K562 (cell line): Measurements from ENCODE around the gene CEACAM20. TPM values are rescaled to one million over a fixed set of nuclear protein-coding genes. Genes with fewer than 3 reads are reported as not detected.
A peak's percentile ranks its signal among the peaks of the same experiment; 100 is the strongest.

ENCODE experiments used
- ADNP ChIP-seq: fragments of 200-800 bp; sonication (Bioruptor generic); IDR thresholded peaks from 2 replicates; pipeline ENCODE4 v1.6.1; 2016; ENCODE audit warnings: missing genetic modification characterization, missing compliant biosample characterization
- BACH1 ChIP-seq: fragments of 200-800 bp; sonication (Bioruptor generic); IDR thresholded peaks from 2 replicates; pipeline ENCODE4 v1.6.1; 2016; ENCODE audit warnings: missing genetic modification characterization, missing compliant biosample characterization
- CAMTA2 ChIP-seq: fragments of 250-450 bp; sonication (Bioruptor Pico); conservative IDR thresholded peaks from 2 replicates; pipeline ENCODE4 v1.5.1; 2022
- FOXA1 ChIP-seq: fragments of 450-650 bp; IDR thresholded peaks from 2 replicates; pipeline ENCODE4 v1.6.1; 2016; ENCODE audit warnings: mild to moderate bottlenecking, borderline replicate concordance
- HMG20B ChIP-seq: fragments of 250-450 bp; sonication (Bioruptor Pico); IDR thresholded peaks from 2 replicates; pipeline ENCODE4 v1.5.0; 2021; ENCODE audit warnings: mild to moderate bottlenecking
- ILK ChIP-seq: fragments of 450-650 bp; IDR thresholded peaks from 2 replicates; pipeline ENCODE4 v1.6.1; 2016; ENCODE audit warnings: missing genetic modification characterization, low read depth, mild to moderate bottlenecking, missing compliant biosample characterization, moderate library complexity, borderline replicate concordance
- KAT7 ChIP-seq: sonication (generic); formaldehyde crosslinking; IDR thresholded peaks from 2 replicates; pipeline ENCODE4 v1.8.0; 2022; ENCODE audit warnings: missing genetic modification reagents, mild to moderate bottlenecking, borderline replicate concordance
- KHSRP ChIP-seq: fragments of 450-650 bp; IDR thresholded peaks from 2 replicates; pipeline ENCODE4 v1.6.1; 2017
- NCOA4 ChIP-seq: fragments of 450-650 bp; IDR thresholded peaks from 2 replicates; pipeline ENCODE4 v1.6.1; 2018; ENCODE audit warnings: mild to moderate bottlenecking; ENCODE audit not compliant: partially characterized antibody
- NR2F6 ChIP-seq: fragments of 450-650 bp; formaldehyde crosslinking; IDR thresholded peaks from 2 replicates; pipeline ENCODE4 v1.4.0; 2020; ENCODE audit warnings: mild to moderate bottlenecking
- NR3C1 ChIP-seq: sonication (generic); formaldehyde crosslinking; IDR thresholded peaks from 2 replicates; pipeline ENCODE4 v1.8.1; 2022; ENCODE audit warnings: missing genetic modification reagents
- RBM14 ChIP-seq: fragments of 200-400 bp; formaldehyde crosslinking; IDR thresholded peaks from 2 replicates; pipeline ENCODE4 v1.6.1; 2018; ENCODE audit warnings: low read depth, mild to moderate bottlenecking, low read length, moderate library complexity, borderline replicate concordance; ENCODE audit not compliant: insufficient read depth
- TRIM28 ChIP-seq: fragments of 450-650 bp; IDR thresholded peaks from 2 replicates; pipeline ENCODE4 v1.6.1; 2017
- ZC3H11A ChIP-seq: IDR thresholded peaks from 2 replicates; pipeline ENCODE4 v1.6.1; 2012; ENCODE audit warnings: low read depth, low read length, improper control_type of control experiment
- ZNF165 ChIP-seq: fragments of 250-450 bp; sonication (Bioruptor Pico); IDR thresholded peaks from 2 replicates; pipeline ENCODE4 v1.4.0; 2020; ENCODE audit warnings: borderline replicate concordance
- ZNF212 ChIP-seq: fragments of 450-650 bp; formaldehyde crosslinking; IDR thresholded peaks from 2 replicates; pipeline ENCODE4 v1.4.0; 2020; ENCODE audit warnings: mild to moderate bottlenecking
- ZNF324 ChIP-seq: fragments of 250-450 bp; sonication (Bioruptor Pico); IDR thresholded peaks from 2 replicates; pipeline ENCODE4 v1.4.0; 2020; ENCODE audit warnings: mild to moderate bottlenecking
- ZNF384 ChIP-seq: IDR thresholded peaks from 2 replicates; pipeline ENCODE4 v1.6.1; 2012; ENCODE audit warnings: low read depth, low read length, improper control_type of control experiment
- ZNF445 ChIP-seq: fragments of 250-450 bp; sonication (Bioruptor Pico); IDR thresholded peaks from 2 replicates; pipeline ENCODE4 v1.4.0; 2020; ENCODE audit warnings: low read depth, mild to moderate bottlenecking, moderate library complexity
- ZSCAN32 ChIP-seq: fragments of 450-650 bp; formaldehyde crosslinking; IDR thresholded peaks from 2 replicates; pipeline ENCODE4 v1.4.0; 2020; ENCODE audit warnings: mild to moderate bottlenecking, moderate library complexity
- polyA plus RNA-seq, 8 experiments: library from polyadenylated mRNA; depleted of rRNA in 4 of 8; stranded (reverse) in 5 of 8; unstranded in 3 of 8; fragments of >200 nt; fragmentation: Nextera tagmentation in 2 of 8; fragmentation: Illumina TruSeq in 1 of 8; extraction: Ambion mirVana in 2 of 8; extraction: Trizol in 1 of 8; gene quantifications; 2 replicates each; pipeline versions ENCODE4 v1.2.1 to v1.2.3, GENCODE V29; 2011 to 2014; ENCODE audit warnings: inconsistent platforms in 1 of 8, missing spikeins in 1 of 8
- total RNA-seq, 7 experiments: library from RNA; depleted of rRNA in 6 of 7; stranded (reverse); fragments of >200 nt in 6 of 7; fragmentation: Illumina TruSeq in 2 of 7; extraction: Trizol in 2 of 7; gene quantifications; 2 replicates each; pipeline versions ENCODE4 v1.2.1 to v1.2.3, GENCODE V29; 2011 to 2021; ENCODE audit warnings: low replicate concordance in 1 of 7
- TF ChIP-seq, protein P1 (sequence below): conservative IDR thresholded peaks from 2 replicates; pipeline ENCODE4 v1.6.1; 2011; ENCODE audit warnings: low read depth, mild to moderate bottlenecking, low read length; ENCODE audit not compliant: control insufficient read depth
- TF ChIP-seq, protein P2 (sequence below): fragments of 450-650 bp; formaldehyde crosslinking; IDR thresholded peaks from 2 replicates; pipeline ENCODE4 v1.4.0; 2020; ENCODE audit warnings: mild to moderate bottlenecking, moderate library complexity
- TF ChIP-seq, protein P3 (sequence below): sonication (generic); formaldehyde crosslinking; IDR thresholded peaks from 2 replicates; pipeline ENCODE4 v1.8.0; 2023; ENCODE audit warnings: mild to moderate bottlenecking, missing genetic modification reagents
- TF ChIP-seq, protein P4 (sequence below): fragments of 450-650 bp; IDR thresholded peaks from 2 replicates; pipeline ENCODE4 v1.6.1; 2016

The CEACAM20 gene
- total and polyA plus RNA-seq, 9 of the 15 experiments (the other 6 are each of a cell fraction or from before 2014, with no cell fraction given): not detected

DNA sequence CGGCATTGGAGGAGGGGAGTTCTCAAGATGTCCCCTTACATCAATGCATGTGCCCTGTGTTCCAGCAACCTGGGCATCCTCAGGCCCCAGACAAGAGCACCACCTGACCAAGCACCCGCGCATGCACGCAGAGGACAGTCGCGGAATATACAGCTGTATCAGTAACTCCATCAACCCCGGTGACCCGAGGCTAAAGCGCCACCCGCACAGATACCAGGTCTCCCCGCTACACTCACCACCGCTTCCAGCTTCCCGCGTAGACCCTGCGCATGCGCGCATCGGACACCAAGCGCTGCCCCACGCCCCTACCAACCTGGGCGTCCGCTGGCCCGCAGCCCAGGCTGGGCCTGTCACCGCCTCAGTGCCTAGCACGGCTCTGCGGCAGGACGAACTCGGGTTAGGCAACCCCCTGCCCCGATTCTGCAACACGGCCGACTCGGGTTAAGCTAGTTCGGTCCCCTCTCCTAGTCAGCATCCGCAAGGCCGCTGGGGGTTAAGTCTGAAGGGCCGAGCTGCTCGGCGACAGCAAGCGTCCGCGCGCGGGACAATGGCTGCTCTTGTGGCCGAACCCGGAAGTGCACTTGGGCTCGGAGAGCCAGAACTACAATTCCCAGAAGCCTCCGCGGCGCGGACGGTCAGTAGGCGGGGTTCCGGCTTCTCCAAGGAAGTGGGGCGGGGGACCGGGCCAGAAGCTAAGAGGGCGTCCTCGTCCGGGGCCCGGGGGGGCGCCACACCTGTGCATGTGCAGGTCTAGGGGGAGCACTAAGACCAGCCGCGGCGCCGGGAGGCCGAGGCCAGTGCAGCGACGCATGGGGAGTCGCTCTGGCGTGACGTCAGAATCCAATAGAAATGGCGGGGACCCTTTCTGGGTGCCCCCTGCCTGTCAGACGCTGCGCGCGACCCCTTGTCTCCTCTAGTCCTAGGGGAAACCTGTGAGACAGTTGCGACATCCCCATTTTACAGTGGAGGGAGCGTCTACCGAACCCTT lies 29.2 kb downstream of the CEACAM20 start, which contains the start of gene ZNF180 (continued):
- no peak for TF ChIP-seq ZNF165 (CRISPR knock-in tag)
- no peak for TF ChIP-seq HMG20B
- no peak for TF ChIP-seq NR3C1 (CRISPR knock-in tag)
- no peak for TF ChIP-seq ZNF324 (CRISPR knock-in tag)
- TF ChIP-seq, protein P1, sequence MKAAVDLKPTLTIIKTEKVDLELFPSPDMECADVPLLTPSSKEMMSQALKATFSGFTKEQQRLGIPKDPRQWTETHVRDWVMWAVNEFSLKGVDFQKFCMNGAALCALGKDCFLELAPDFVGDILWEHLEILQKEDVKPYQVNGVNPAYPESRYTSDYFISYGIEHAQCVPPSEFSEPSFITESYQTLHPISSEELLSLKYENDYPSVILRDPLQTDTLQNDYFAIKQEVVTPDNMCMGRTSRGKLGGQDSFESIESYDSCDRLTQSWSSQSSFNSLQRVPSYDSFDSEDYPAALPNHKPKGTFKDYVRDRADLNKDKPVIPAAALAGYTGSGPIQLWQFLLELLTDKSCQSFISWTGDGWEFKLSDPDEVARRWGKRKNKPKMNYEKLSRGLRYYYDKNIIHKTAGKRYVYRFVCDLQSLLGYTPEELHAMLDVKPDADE: peak; percentile 83
- TF ChIP-seq, protein P2, sequence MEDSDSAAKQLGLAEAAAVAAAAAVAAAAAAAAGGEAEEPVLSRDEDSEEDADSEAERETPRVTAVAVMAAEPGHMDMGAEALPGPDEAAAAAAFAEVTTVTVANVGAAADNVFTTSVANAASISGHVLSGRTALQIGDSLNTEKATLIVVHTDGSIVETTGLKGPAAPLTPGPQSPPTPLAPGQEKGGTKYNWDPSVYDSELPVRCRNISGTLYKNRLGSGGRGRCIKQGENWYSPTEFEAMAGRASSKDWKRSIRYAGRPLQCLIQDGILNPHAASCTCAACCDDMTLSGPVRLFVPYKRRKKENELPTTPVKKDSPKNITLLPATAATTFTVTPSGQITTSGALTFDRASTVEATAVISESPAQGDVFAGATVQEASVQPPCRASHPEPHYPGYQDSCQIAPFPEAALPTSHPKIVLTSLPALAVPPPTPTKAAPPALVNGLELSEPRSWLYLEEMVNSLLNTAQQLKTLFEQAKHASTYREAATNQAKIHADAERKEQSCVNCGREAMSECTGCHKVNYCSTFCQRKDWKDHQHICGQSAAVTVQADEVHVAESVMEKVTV (CRISPR knock-in tag): no peak
- TF ChIP-seq FOXA1: no peak
- TF ChIP-seq BACH1: no peak
- TF ChIP-seq ZSCAN32 (CRISPR knock-in tag): no peak
- TF ChIP-seq, protein P3, sequence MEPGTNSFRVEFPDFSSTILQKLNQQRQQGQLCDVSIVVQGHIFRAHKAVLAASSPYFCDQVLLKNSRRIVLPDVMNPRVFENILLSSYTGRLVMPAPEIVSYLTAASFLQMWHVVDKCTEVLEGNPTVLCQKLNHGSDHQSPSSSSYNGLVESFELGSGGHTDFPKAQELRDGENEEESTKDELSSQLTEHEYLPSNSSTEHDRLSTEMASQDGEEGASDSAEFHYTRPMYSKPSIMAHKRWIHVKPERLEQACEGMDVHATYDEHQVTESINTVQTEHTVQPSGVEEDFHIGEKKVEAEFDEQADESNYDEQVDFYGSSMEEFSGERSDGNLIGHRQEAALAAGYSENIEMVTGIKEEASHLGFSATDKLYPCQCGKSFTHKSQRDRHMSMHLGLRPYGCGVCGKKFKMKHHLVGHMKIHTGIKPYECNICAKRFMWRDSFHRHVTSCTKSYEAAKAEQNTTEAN (CRISPR knock-in tag): no peak
- TF ChIP-seq KAT7 (CRISPR knock-in tag): peak; percentile 93; the same call in 1 of the 2 replicates
- TF ChIP-seq CAMTA2 (CRISPR knock-in tag): no peak
- no peak for TF ChIP-seq RBM14
- TF ChIP-seq, protein P4, sequence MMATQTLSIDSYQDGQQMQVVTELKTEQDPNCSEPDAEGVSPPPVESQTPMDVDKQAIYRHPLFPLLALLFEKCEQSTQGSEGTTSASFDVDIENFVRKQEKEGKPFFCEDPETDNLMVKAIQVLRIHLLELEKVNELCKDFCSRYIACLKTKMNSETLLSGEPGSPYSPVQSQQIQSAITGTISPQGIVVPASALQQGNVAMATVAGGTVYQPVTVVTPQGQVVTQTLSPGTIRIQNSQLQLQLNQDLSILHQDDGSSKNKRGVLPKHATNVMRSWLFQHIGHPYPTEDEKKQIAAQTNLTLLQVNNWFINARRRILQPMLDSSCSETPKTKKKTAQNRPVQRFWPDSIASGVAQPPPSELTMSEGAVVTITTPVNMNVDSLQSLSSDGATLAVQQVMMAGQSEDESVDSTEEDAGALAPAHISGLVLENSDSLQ: peak; percentile 31; the same call in 1 of the 2 replicates
- no peak for TF ChIP-seq NCOA4
- TF ChIP-seq ADNP (tag): no peak
- no peak; the same call in 1 of the 2 replicates for TF ChIP-seq TRIM28
- TF ChIP-seq KHSRP: peak; percentile 66
- TF ChIP-seq ZNF212 (CRISPR knock-in tag): no peak
- no peak for TF ChIP-seq NR2F6 (CRISPR knock-in tag)
- TF ChIP-seq ILK: no peak
- TF ChIP-seq ZC3H11A: no peak
- TF ChIP-seq ZNF445 (CRISPR knock-in tag): no peak
- TF ChIP-seq ZNF384: no peak
